ENCODE measurements around the gene SPRYD3.

Gene SPRYD3

DNA sequence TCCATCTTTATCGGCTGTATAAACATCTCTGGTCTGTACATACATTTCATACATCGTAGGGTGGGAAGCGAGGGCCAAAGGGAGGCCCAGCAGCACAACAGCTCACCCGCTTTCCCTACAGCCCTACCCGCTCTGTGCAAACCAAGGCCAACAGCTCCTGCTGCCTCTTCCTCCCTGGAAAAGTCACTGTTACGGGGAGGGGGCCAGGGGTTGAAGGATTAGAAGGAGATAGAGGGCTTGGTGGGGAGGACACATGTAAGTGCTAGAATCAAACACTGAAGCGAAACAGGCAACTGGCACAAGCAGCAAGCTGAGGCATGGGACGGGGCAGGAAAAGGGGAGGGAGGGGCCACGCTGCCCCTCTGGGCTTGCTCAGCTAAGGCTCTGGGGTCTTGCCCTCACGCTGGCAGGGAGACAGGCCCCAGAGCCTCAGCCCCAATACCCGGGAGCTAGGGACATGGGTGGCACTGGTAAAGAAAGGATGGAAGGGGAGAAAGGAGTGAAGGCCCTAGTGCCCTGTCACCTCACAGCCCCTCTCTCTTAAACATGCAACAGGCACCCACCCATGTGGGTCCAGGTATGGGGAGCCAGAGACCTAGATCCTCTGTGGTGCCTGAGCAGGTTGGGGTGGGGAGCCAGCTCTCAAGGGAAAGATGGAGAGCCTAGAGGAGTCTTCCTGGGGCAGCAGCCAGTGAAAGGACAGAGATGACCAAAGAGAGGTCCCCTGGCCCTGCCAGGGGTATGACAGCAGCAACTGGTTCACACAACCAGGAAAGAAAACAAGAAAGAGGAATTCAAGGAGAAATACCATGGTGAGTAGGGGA lies 14.4 kb downstream of the SPRYD3 start:
- no peaks in the 10 kb centered on the region for H3K27me3 ChIP-seq (replicated peaks)
- in situ Hi-C loops (cut with HindIII; ENCODE audit: low pct_ligation_motif_present, low sequenced_read_pairs), result no loop called here
- peak overlapping the region; percentile 46 for H3K27ac ChIP-seq
- TF ChIP-seq, protein P1, sequence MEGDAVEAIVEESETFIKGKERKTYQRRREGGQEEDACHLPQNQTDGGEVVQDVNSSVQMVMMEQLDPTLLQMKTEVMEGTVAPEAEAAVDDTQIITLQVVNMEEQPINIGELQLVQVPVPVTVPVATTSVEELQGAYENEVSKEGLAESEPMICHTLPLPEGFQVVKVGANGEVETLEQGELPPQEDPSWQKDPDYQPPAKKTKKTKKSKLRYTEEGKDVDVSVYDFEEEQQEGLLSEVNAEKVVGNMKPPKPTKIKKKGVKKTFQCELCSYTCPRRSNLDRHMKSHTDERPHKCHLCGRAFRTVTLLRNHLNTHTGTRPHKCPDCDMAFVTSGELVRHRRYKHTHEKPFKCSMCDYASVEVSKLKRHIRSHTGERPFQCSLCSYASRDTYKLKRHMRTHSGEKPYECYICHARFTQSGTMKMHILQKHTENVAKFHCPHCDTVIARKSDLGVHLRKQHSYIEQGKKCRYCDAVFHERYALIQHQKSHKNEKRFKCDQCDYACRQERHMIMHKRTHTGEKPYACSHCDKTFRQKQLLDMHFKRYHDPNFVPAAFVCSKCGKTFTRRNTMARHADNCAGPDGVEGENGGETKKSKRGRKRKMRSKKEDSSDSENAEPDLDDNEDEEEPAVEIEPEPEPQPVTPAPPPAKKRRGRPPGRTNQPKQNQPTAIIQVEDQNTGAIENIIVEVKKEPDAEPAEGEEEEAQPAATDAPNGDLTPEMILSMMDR (IDR thresholded peaks at IDR 0.05; ENCODE audit: low read depth, low read length, missing control alignments), result no peak
- no peak for DNase-seq
- H3K36me3 ChIP-seq (replicated peaks), result peaks cover 49% of the 10 kb centered on the region
- no peak overlapping the region for H3K4me3 ChIP-seq (ENCODE audit: low read depth, low read length)

DNA sequence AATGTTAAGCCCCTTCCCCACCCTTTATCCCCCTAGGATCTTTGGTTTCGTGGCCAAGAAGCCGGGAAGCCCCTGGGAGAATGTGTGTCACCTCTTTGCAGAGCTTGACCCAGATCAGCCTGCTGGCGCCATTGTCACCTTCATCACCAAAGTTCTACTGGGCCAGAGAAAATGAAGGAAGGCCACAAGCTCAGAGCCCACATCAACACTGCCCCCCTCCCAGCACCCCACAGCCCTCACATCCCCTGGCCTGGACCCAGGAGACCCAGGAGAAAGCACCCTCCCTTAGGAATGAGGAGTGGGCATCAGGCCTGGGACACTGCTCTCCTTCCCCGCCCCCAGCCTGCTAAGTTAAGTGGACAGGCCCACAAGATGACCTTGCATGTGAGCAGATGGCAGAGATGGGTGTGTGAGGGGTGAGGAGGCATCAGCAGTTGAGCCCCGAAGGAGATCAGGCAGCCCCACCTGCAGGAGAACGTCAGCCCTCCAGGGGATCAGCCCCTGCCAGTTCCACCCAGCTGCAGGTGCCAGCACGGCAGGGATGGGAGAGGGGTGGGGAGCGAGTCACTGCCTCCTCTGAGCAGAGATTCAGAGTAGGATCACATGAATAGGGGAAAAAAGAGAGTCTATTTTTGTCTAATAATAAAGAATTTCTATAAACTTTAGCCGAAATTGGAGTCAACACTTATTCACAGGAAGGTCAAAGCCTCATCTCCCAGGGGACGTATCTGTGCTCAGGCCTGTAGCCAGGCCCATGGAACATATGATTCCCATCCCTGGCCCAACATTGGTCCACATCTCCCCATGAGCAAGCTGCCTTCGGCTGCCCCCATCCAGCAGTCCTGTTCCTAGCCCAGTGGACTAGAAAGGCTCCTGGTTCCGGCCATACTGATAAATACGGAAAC lies 15.2 kb downstream of the SPRYD3 start:
- in situ Hi-C loops (cut with HindIII; ENCODE audit: low pct_ligation_motif_present, low sequenced_read_pairs), result no loop called here
- H3K4me3 ChIP-seq (ENCODE audit: low read depth, low read length), result no peak overlapping the region
- TF ChIP-seq, protein P1 (IDR thresholded peaks at IDR 0.05; ENCODE audit: low read depth, low read length, missing control alignments), result no peak
- DNase-seq, result peak; percentile 69
- H3K36me3 ChIP-seq (replicated peaks), result peaks cover 58% of the 10 kb centered on the region
- H3K27ac ChIP-seq, result peak overlapping the region; percentile 46
- H3K27me3 ChIP-seq (replicated peaks), result no peaks in the 10 kb centered on the region

GRCh38 chr12:53062977-53063707 lies 16.0 kb downstream of the SPRYD3 start:
- no peak for DNase-seq
- Histone ChIP-seq H3K27ac (no peak overlapping the region), H3K4me3 (ENCODE audit: low read depth, low read length) (no peak overlapping the region), H3K27me3 (replicated peaks) (no peaks in the 10 kb centered on the region), H3K36me3 (replicated peaks) (peaks cover 59% of the 10 kb centered on the region)
- TF ChIP-seq, protein P1 (IDR thresholded peaks at IDR 0.05; ENCODE audit: low read depth, low read length, missing control alignments), result no peak
- in situ Hi-C loops (cut with HindIII; ENCODE audit: low pct_ligation_motif_present, low sequenced_read_pairs), result no loop called here

DNA sequence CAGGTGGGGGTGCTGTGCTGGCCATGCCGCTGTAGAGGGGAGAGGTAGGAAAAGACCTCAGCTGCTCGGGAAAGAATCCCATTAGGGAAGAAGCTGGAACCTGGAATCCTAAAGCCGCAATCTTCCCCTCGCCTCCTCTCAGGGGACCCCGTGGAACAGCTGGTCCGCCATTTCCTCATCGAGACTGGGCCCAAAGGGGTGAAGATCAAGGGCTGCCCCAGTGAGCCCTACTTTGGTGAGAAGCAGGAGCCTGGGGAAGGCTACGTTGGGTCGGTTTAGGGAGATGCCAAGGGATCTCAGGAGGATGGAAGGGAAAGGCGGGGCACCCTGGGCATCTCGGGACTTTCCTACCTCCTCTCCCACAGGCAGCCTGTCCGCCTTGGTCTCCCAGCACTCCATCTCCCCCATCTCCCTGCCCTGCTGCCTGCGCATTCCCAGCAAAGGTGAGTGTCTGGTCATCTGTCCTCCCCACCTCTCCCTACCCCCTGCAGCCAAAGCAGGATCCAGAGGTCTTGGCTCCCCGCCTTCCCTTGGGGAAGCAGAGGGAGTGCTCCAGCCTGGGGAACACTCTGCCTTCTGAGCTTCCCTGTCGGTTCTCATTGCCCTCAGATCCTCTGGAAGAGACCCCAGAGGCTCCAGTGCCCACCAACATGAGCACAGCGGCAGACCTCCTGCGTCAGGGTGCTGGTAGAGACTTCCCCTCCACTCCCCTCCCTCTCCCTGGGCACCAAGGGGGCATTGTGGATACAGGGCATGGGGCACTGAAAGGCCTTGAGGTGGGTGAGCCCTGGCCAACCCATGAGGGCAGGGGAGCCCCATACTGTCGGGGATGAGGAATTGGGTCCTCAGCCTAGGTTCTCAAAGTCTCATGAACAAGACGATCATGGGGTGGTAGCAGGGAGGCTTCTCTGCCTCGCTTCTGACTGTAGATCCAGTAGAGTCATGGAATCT lies 16.9 kb downstream of the SPRYD3 start:
- Histone ChIP-seq H3K36me3 (replicated peaks) (peaks cover 67% of the 10 kb centered on the region), H3K4me3 (ENCODE audit: low read depth, low read length) (no peak overlapping the region), H3K27me3 (replicated peaks) (no peaks in the 10 kb centered on the region), H3K27ac (no peak overlapping the region)
- TF ChIP-seq, protein P1 (IDR thresholded peaks at IDR 0.05; ENCODE audit: low read depth, low read length, missing control alignments), result no peak
- no peak for DNase-seq
- in situ Hi-C loops (cut with HindIII; ENCODE audit: low pct_ligation_motif_present, low sequenced_read_pairs), result no loop called here
